GM21717 (cell line): Measurements from ENCODE around the gene UNK.
A peak's percentile ranks its signal among the peaks of the same experiment; 100 is the strongest.
"Not testable (repeated sequence)": the region's sequence is repeated elsewhere in the genome, so short reads cannot be mapped to it uniquely, and the experiment has no call there.

Experiments used
- ATAC-seq: cut with Tn5 transposase; IDR thresholded peaks from one replicate; pipeline ENCODE4 v1.9.1; 2021; ENCODE audit warnings: mild to moderate bottlenecking, moderate library complexity; ENCODE audit not compliant: unreplicated experiment

UNK gene

GRCh38 chr17:75753514-75754377 lies 30.9 kb upstream of the UNK start:
- peak; percentile 46 for ATAC-seq

- no peak for ATAC-seq
Measured at GRCh38 chr17:75754378-75755204, 30.0 kb upstream of the UNK start.

GRCh38 chr17:75755205-75755901 lies 29.3 kb upstream of the UNK start:
- ATAC-seq: no peak

GRCh38 chr17:75755990-75756389 lies 28.6 kb upstream of the UNK start:
- no peak for ATAC-seq

GRCh38 chr17:75756451-75757085 lies 28.0 kb upstream of the UNK start:
- ATAC-seq: no peak

GRCh38 chr17:75757086-75757681 lies 27.4 kb upstream of the UNK start:
- ATAC-seq: no peak

- no peak for ATAC-seq
Measured at GRCh38 chr17:75758131-75758905, 26.3 kb upstream of the UNK start.

GRCh38 chr17:75759457-75759856 lies 25.1 kb upstream of the UNK start:
- ATAC-seq: no peak

- ATAC-seq: not testable (repeated sequence)
Measured at GRCh38 chr17:75759978-75760640, 24.5 kb upstream of the UNK start.

GRCh38 chr17:75762513-75763268 lies 21.9 kb upstream of the UNK start:
- no peak for ATAC-seq

- ATAC-seq: no peak
Measured at GRCh38 chr17:75763269-75763607, 21.4 kb upstream of the UNK start.

- no peak for ATAC-seq
Measured at GRCh38 chr17:75763613-75764416, 20.8 kb upstream of the UNK start.

GRCh38 chr17:75764417-75764710 lies 20.2 kb upstream of the UNK start:
- ATAC-seq: no peak

GRCh38 chr17:75764711-75765421 lies 19.7 kb upstream of the UNK start, which contains the start of gene GALK1:
Gene GALK1, minus strand, starts transcription at chr17:75765192. Its CDS starts 56 bp downstream, at chr17:75765136.
- ATAC-seq: peak; percentile 73

- no peak for ATAC-seq
Measured at GRCh38 chr17:75765981-75766380, 18.6 kb upstream of the UNK start.

GRCh38 chr17:75767881-75768280 lies 16.7 kb upstream of the UNK start:
- no peak for ATAC-seq

- ATAC-seq: no peak
Measured at GRCh38 chr17:75769536-75769935, 15.1 kb upstream of the UNK start.
